ENCODE measurements around the gene PITX1. TPM values are rescaled to one million over a fixed set of nuclear protein-coding genes. Genes with fewer than 3 reads are reported as not detected.

PITX1 gene
- total and polyA plus RNA-seq, 4 donors: 0.43 to 1.3 (median 0.72) TPM

DNA sequence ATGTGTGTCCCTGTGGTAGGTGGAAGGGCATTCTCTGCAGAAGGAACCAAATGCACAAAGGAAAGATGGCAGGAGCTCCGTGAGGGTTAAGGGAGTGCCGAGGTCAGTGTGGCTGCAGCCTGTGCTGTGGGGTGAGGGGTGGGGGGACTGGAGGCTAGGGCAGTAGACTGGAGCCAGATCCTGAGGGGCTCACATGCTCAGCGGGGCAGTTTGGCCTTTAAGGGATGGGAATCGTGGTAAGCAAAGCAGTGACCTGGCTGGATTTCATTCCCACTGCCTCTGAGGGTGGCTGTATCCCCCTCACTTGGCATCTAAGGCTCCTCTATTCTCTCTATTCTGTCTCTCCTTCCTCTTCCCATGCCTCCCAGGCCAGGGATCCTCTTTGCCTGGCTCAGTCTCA lies 15.6 kb downstream of the PITX1 start:
- DNase-seq (no peak), ATAC-seq (ENCODE audit: insufficient read depth, low FRiP score) (no peak)
- Histone ChIP-seq H3K4me3 (no peak overlapping the region), H3K27ac (ENCODE audit: low read depth in 1 of 2, low read length in 1 of 2) (no peak overlapping the region), H3K4me1 (ENCODE audit: control insufficient read depth in 5 of 5, insufficient read depth in 5 of 5, low read length in 5 of 5) (peaks cover 0 to 8% (median 0%) of the 10 kb centered on the region in 5 donors), H3K36me3 (ENCODE audit: control insufficient read depth in 4 of 4, insufficient read depth in 4 of 4, low read length in 4 of 4) (no peaks in the 10 kb centered on the region), H3K9ac (ENCODE audit: insufficient read depth in 1 of 2, low read length in 2 of 2) (no peak overlapping the region), H3K27me3 (ENCODE audit: control insufficient read depth in 3 of 3, insufficient read depth in 3 of 3, low read length in 2 of 3) (peaks cover 0 to 5% (median 0%) of the 10 kb centered on the region in 3 donors), H3K9me3 (ENCODE audit: control insufficient read depth in 4 of 4, insufficient read depth in 3 of 4, low read length in 3 of 4) (no peaks in the 10 kb centered on the region)
- TF ChIP-seq, protein P1, sequence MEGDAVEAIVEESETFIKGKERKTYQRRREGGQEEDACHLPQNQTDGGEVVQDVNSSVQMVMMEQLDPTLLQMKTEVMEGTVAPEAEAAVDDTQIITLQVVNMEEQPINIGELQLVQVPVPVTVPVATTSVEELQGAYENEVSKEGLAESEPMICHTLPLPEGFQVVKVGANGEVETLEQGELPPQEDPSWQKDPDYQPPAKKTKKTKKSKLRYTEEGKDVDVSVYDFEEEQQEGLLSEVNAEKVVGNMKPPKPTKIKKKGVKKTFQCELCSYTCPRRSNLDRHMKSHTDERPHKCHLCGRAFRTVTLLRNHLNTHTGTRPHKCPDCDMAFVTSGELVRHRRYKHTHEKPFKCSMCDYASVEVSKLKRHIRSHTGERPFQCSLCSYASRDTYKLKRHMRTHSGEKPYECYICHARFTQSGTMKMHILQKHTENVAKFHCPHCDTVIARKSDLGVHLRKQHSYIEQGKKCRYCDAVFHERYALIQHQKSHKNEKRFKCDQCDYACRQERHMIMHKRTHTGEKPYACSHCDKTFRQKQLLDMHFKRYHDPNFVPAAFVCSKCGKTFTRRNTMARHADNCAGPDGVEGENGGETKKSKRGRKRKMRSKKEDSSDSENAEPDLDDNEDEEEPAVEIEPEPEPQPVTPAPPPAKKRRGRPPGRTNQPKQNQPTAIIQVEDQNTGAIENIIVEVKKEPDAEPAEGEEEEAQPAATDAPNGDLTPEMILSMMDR (IDR thresholded peaks at IDR 0.05; ENCODE audit: control extremely low read depth, extremely low read depth): no peak
- 88 to 99% methylated on average over 4 of the region's 4 CpGs for WGBS, 2 donors

DNA sequence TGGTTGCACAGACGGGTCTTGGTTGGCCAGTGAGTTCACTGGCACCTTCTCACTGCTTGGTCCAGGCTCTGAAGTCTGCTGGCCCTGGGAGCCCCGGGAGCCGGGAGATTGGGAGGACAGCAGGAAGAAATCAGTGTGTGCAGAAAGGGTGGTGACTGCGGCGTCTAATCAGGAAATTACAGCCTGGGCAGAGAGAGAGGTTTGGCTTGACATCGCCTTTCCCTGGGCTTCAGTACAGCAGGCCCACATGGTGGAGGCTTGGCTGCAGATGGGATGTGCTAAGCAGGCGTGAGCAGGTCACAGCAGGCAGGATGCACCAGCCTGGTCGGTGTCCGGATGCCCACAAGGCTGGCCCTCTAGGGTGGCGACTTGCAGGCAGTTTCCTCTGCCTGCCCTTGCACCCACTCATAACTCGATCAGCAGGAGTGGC lies 17.2 kb downstream of the PITX1 start:
- Histone ChIP-seq H3K9ac (ENCODE audit: insufficient read depth in 1 of 2, low read length in 2 of 2) (no peak overlapping the region), H3K27me3 (ENCODE audit: control insufficient read depth in 3 of 3, insufficient read depth in 3 of 3, low read length in 2 of 3) (no peaks in the 10 kb centered on the region), H3K4me3 (no peak overlapping the region), H3K4me1 (ENCODE audit: control insufficient read depth in 5 of 5, insufficient read depth in 5 of 5, low read length in 5 of 5) (peaks cover 0 to 8% (median 0%) of the 10 kb centered on the region in 5 donors), H3K9me3 (ENCODE audit: control insufficient read depth in 4 of 4, insufficient read depth in 3 of 4, low read length in 3 of 4) (no peaks in the 10 kb centered on the region), H3K36me3 (ENCODE audit: control insufficient read depth in 4 of 4, insufficient read depth in 4 of 4, low read length in 4 of 4) (no peaks in the 10 kb centered on the region), H3K27ac (ENCODE audit: low read depth in 1 of 2, low read length in 1 of 2) (no peak overlapping the region)
- TF ChIP-seq, protein P1 (IDR thresholded peaks at IDR 0.05; ENCODE audit: control extremely low read depth, extremely low read depth): no peak
- WGBS, 2 donors: 79 to 85% methylated on average over 11 of the region's 11 CpGs
- DNase-seq (no peak), ATAC-seq (ENCODE audit: insufficient read depth, low FRiP score) (no peak)

DNA sequence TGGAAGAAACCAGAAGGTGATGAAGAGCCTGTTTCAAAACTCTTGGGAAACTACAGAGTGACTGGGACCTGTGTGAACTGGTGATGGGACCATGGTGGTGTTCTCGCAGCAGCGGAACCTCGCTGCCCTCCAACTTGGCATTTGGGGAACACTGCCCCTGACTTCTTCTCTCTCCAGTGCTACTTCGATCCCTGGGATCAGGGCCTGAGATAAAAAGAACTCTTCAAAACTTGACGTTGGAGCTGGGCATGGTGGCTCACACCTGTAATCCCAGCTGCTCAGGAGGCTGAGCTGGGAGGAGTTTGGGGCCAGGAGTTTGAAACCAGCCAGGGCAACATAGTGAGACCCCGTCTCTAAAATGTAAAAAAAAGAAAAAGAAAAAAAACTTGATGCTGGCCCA lies 18.1 kb downstream of the PITX1 start:
- H3K4me1 ChIP-seq (ENCODE audit: control insufficient read depth in 5 of 5, insufficient read depth in 5 of 5, low read length in 5 of 5): peaks cover 0 to 8% (median 0%) of the 10 kb centered on the region in 5 donors

More for the DNA sequence above, 18.1 kb downstream of the PITX1 start:
- WGBS, 2 donors: 92 to 94% methylated on average over 6 of the region's 6 CpGs
- Histone ChIP-seq H3K36me3 (ENCODE audit: control insufficient read depth in 4 of 4, insufficient read depth in 4 of 4, low read length in 4 of 4) (no peaks in the 10 kb centered on the region), H3K27ac (ENCODE audit: low read depth in 1 of 2, low read length in 1 of 2) (no peak overlapping the region), H3K9ac (ENCODE audit: insufficient read depth in 1 of 2, low read length in 2 of 2) (no peak overlapping the region), H3K9me3 (ENCODE audit: control insufficient read depth in 4 of 4, insufficient read depth in 3 of 4, low read length in 3 of 4) (no peaks in the 10 kb centered on the region), H3K4me3 (no peak overlapping the region), H3K27me3 (ENCODE audit: control insufficient read depth in 3 of 3, insufficient read depth in 3 of 3, low read length in 2 of 3) (no peaks in the 10 kb centered on the region)
- DNase-seq: no peak
- TF ChIP-seq, protein P1 (IDR thresholded peaks at IDR 0.05; ENCODE audit: control extremely low read depth, extremely low read depth): no peak
- ATAC-seq (ENCODE audit: insufficient read depth, low FRiP score): no peak
